ENCODE measurements around the gene SOX13.

DNA sequence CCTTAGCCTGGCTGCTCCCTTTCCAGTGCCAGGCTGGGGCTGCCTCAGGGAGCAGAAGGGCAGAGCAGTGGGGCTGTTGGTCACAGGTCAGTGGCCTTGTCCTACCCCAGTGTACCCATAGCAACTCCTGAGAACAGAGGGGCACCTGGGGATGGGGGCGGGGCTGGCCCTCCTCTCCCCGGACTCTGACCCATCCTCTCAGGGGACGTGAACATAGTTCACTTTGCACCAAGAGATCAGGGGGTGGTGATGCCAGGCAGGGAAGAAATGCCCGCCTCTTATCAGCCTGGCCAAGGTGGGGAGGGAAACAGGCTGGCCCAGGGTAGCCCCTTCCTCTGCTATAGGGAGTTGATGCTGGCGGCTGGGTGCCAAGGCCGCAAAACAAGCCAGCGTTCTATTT lies 74.0 kb downstream of the SOX13 start:
- TF ChIP-seq, protein P1, sequence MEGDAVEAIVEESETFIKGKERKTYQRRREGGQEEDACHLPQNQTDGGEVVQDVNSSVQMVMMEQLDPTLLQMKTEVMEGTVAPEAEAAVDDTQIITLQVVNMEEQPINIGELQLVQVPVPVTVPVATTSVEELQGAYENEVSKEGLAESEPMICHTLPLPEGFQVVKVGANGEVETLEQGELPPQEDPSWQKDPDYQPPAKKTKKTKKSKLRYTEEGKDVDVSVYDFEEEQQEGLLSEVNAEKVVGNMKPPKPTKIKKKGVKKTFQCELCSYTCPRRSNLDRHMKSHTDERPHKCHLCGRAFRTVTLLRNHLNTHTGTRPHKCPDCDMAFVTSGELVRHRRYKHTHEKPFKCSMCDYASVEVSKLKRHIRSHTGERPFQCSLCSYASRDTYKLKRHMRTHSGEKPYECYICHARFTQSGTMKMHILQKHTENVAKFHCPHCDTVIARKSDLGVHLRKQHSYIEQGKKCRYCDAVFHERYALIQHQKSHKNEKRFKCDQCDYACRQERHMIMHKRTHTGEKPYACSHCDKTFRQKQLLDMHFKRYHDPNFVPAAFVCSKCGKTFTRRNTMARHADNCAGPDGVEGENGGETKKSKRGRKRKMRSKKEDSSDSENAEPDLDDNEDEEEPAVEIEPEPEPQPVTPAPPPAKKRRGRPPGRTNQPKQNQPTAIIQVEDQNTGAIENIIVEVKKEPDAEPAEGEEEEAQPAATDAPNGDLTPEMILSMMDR (IDR thresholded peaks at IDR 0.05; ENCODE audit: insufficient read depth, low read length): no peak
- TF ChIP-seq, protein P2, sequence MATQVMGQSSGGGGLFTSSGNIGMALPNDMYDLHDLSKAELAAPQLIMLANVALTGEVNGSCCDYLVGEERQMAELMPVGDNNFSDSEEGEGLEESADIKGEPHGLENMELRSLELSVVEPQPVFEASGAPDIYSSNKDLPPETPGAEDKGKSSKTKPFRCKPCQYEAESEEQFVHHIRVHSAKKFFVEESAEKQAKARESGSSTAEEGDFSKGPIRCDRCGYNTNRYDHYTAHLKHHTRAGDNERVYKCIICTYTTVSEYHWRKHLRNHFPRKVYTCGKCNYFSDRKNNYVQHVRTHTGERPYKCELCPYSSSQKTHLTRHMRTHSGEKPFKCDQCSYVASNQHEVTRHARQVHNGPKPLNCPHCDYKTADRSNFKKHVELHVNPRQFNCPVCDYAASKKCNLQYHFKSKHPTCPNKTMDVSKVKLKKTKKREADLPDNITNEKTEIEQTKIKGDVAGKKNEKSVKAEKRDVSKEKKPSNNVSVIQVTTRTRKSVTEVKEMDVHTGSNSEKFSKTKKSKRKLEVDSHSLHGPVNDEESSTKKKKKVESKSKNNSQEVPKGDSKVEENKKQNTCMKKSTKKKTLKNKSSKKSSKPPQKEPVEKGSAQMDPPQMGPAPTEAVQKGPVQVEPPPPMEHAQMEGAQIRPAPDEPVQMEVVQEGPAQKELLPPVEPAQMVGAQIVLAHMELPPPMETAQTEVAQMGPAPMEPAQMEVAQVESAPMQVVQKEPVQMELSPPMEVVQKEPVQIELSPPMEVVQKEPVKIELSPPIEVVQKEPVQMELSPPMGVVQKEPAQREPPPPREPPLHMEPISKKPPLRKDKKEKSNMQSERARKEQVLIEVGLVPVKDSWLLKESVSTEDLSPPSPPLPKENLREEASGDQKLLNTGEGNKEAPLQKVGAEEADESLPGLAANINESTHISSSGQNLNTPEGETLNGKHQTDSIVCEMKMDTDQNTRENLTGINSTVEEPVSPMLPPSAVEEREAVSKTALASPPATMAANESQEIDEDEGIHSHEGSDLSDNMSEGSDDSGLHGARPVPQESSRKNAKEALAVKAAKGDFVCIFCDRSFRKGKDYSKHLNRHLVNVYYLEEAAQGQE (IDR thresholded peaks at IDR 0.05; ENCODE audit: insufficient replicate concordance, low read depth): no peak
